Measurements from ENCODE around the gene ZBTB42. TPM values are rescaled to one million over a fixed set of nuclear protein-coding genes. Genes with fewer than 3 reads are reported as not detected.

The ZBTB42 gene
- total and polyA plus RNA-seq, 2 of the 13 experiments (the other 11 are each of a cell fraction or from before 2014, with no cell fraction given), result 2.8 to 4.2 TPM

- TF ChIP-seq ARNTL (CRISPR knock-in tag; IDR thresholded peaks at IDR 0.05) (no peak), ZNF768 (CRISPR knock-in tag; IDR thresholded peaks at IDR 0.05) (peak; percentile 79), ZFY (CRISPR knock-in tag; IDR thresholded peaks at IDR 0.05) (peak; percentile 71), ATF7-NPFF (CRISPR knock-in tag; IDR thresholded peaks at IDR 0.05; ENCODE audit: low read depth) (no peak), CSRNP2 (CRISPR knock-in tag; conservative IDR thresholded peaks at IDR 0.05; ENCODE audit: low read depth) (no peak), CHD2 (IDR thresholded peaks at IDR 0.05; ENCODE audit: low read depth, low read length) (no peak), PHF8 (CRISPR knock-in tag; IDR thresholded peaks at IDR 0.05) (peak; percentile 36; the same call in 1 of the 2 replicates), ZFP91 (CRISPR knock-in tag; IDR thresholded peaks at IDR 0.05; ENCODE audit: borderline replicate concordance) (peak; percentile 18; the same call in 1 of the 2 replicates), THRA (CRISPR knock-in tag; IDR thresholded peaks at IDR 0.05; ENCODE audit: borderline replicate concordance) (0 out of 2 replicates have a peak, but pooled peaks have one; percentile 19), POLR2G (IDR thresholded peaks at IDR 0.05; ENCODE audit: low read depth, low read length) (0 out of 2 replicates have a peak, but pooled peaks have one; percentile 36), MED1 (CRISPR knock-in tag; IDR thresholded peaks at IDR 0.05) (peak; percentile 38), GATAD1 (CRISPR knock-in tag; IDR thresholded peaks at IDR 0.05) (no peak), ZNF724P (CRISPR knock-in tag; IDR thresholded peaks at IDR 0.05; ENCODE audit: borderline replicate concordance) (no peak), IRF2 (CRISPR knock-in tag; IDR thresholded peaks at IDR 0.05) (peak; percentile 68; the same call in 1 of the 2 replicates), THAP11 (CRISPR knock-in tag; IDR thresholded peaks at IDR 0.05) (0 out of 2 replicates have a peak, but pooled peaks have one; percentile 32), GABPA (IDR thresholded peaks at IDR 0.05; ENCODE audit: low read depth, low read length) (no peak), GABPA (CRISPR knock-in tag; IDR thresholded peaks at IDR 0.05; ENCODE audit: low read depth) (peak; percentile 35), SAP130 (CRISPR knock-in tag; IDR thresholded peaks at IDR 0.05; ENCODE audit: low read depth) (peak; percentile 79), ZBTB8A (CRISPR knock-in tag; IDR thresholded peaks at IDR 0.05; ENCODE audit: borderline replicate concordance, low read depth) (no peak), ZNF574 (CRISPR knock-in tag; IDR thresholded peaks at IDR 0.05) (peak; percentile 72), SRSF1 (optimal IDR thresholded peaks at IDR 0.05; ENCODE audit: low read depth, low read length) (peak; percentile 97), XRCC5 (optimal IDR thresholded peaks at IDR 0.05; ENCODE audit: low read length) (peak; percentile 94), ZNF256 (CRISPR knock-in tag; conservative IDR thresholded peaks at IDR 0.05) (0 out of 2 replicates have a peak, but pooled peaks have one; percentile 68), ZBTB38 (CRISPR knock-in tag; IDR thresholded peaks at IDR 0.05) (peak; percentile 51)
Measured at GRCh38 chr14:104820669-104821228, 19.8 kb downstream of the ZBTB42 start (continued).

Data from HepG2 (cell line).